Measurements from ENCODE around the gene TMEM219. TPM values are rescaled to one million over a fixed set of nuclear protein-coding genes. Genes with fewer than 3 reads are reported as not detected.

TMEM219 gene
- total and polyA plus RNA-seq, 2 of the 8 experiments (the other 6 are each of a cell fraction or from before 2014, with no cell fraction given): 60.2 to 116 TPM

GRCh38 chr16:29925781-29926710, 35.8 kb upstream of the TMEM219 start, which contains the start of gene KCTD13 (continued):
- TF ChIP-seq TAF7 (optimal IDR thresholded peaks at IDR 0.05; ENCODE audit: borderline replicate concordance, low read depth, low read length): peak; percentile 74
- TF ChIP-seq CHD1 (IDR thresholded peaks at IDR 0.05; ENCODE audit: low read depth, low read length): no peak

Data from H1 (cell line).